Tibial artery (tissue), 4 donors: ENCODE measurements around the gene FSTL5.

Experiments used
- DNase-seq, 2 donors: peaks; one replicate each; pipeline ENCODE4 v3.0.0-alpha.2; 2019
- H3K27ac ChIP-seq, 2 donors: fragments of 200-600 bp; sonication (generic) in 1 of 2; 1 replicate in 1 of 2; 2 replicates in 1 of 2; pipeline ENCODE4 v1.5.1; 2018 to 2019; ENCODE audit warnings: mild to moderate bottlenecking in 1 of 2
- H3K27me3 ChIP-seq, 2 donors: fragments of 200-600 bp; sonication (generic) in 1 of 2; one replicate each; pipeline versions ENCODE4 v1.5.1 to v1.6.0; 2016 to 2019
- H3K36me3 ChIP-seq, 3 donors: fragments of 200-600 bp; sonication (generic) in 2 of 3; one replicate each; pipeline ENCODE4 v1.5.1; 2016 to 2019; ENCODE audit warnings: mild to moderate bottlenecking in 2 of 3
- H3K4me1 ChIP-seq, 4 donors: fragments of 200-600 bp; sonication (generic) in 2 of 4; 1 replicate in 3 of 4; 2 replicates in 1 of 4; pipeline ENCODE4 v1.5.1; 2016 to 2019
- H3K4me3 ChIP-seq, 2 donors: fragments of 200-600 bp; sonication (generic) in 1 of 2; 1 replicate in 1 of 2; 2 replicates in 1 of 2; pipeline ENCODE4 v1.5.1; 2018 to 2019; ENCODE audit warnings: mild to moderate bottlenecking in 2 of 2
- H3K9me3 ChIP-seq, 3 donors: fragments of 200-600 bp; sonication (generic) in 1 of 3; one replicate each; pipeline ENCODE4 v1.5.1; 2016 to 2019
- CTCF ChIP-seq, 2 experiments: fragments of 200-600 bp in 1 of 2; fragments of 450-650 bp in 1 of 2; IDR thresholded peaks; one replicate each; pipeline ENCODE4 v1.5.1; 2017 to 2019; ENCODE audit warnings: antibody characterized with exemption in 2 of 2, mild to moderate bottlenecking in 1 of 2, moderate library complexity in 1 of 2
- intact Hi-C: fragments of 100-400 bp; cut with DNase I; formaldehyde crosslinking; loops from one replicate; pipeline ENCODE4 v1.15.0; 2023; ENCODE audit warnings: low total_unique reads

The FSTL5 gene

GRCh38 chr4:161823450-161823849, 340.4 kb downstream of the FSTL5 start:
- intact Hi-C loops: no loop called here
- H3K36me3 ChIP-seq: no peaks in the 10 kb centered on the region
- H3K4me1 ChIP-seq: no peaks in the 10 kb centered on the region
- H3K4me3 ChIP-seq: no peak overlapping the region
- DNase-seq: no peak
- H3K9me3 ChIP-seq: peaks cover 0 to 3% (median 0%) of the 10 kb centered on the region in 3 donors
- H3K27ac ChIP-seq: no peak overlapping the region
- no peaks in the 10 kb centered on the region for H3K27me3 ChIP-seq
- no peak for TF ChIP-seq CTCF (IDR thresholded peaks at IDR 0.05)

DNA sequence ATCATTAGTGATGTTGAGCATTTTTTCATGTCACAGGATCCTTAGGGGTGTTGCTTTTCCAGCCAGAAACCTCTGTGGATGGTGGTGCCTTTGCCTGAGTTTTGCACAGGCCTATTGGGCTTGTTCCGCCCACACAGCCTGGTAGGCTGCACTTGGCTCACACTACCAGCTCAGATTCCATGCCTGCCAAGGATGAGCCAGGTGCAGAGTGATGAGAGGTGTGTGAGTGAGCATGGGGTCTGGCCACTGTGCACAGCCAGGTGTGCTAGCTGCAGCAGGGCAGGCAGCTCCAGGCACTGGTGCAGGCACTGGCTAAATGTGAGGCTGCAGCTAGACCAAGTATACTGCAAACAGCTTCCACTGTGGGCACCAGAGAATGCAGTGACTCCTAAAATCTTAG, 341.6 kb downstream of the FSTL5 start:
- TF ChIP-seq CTCF (IDR thresholded peaks at IDR 0.05): no peak
- H3K4me1 ChIP-seq: no peaks in the 10 kb centered on the region
- no peak overlapping the region for H3K4me3 ChIP-seq
- H3K36me3 ChIP-seq: no peaks in the 10 kb centered on the region
- DNase-seq: no peak
- peaks cover 0 to 3% (median 0%) of the 10 kb centered on the region in 3 donors for H3K9me3 ChIP-seq
- no peak overlapping the region for H3K27ac ChIP-seq
- intact Hi-C loops: no loop called here
- H3K27me3 ChIP-seq: no peaks in the 10 kb centered on the region

- Histone ChIP-seq H3K27ac (no peak overlapping the region), H3K27me3 (no peaks in the 10 kb centered on the region), H3K4me3 (no peak overlapping the region), H3K4me1 (no peaks in the 10 kb centered on the region), H3K9me3 (peaks cover 0 to 3% (median 0%) of the 10 kb centered on the region in 3 donors), H3K36me3 (no peaks in the 10 kb centered on the region)
- intact Hi-C loops: no loop called here
- no peak for TF ChIP-seq CTCF (IDR thresholded peaks at IDR 0.05)
- no peak for DNase-seq
These were observed 345.9 kb downstream of the FSTL5 start for GRCh38 chr4:161817914-161818313.

DNA sequence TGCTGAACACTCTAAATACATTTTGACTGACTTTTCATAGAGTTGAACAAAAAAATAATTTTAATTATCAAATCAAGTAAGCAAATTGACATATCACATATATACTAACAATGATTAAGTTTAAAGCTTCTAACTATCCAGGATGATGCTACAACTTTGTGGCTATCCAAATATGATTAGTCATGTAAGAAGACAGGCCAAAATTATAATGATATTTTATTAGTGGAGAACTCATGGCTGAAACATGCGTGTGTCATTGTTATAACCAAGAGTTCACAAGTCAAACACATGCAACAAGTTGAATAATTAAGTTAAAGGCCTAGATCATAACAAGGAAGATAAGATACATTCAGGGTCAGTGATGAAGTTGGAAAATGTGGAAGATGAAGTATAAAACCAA, 346.8 kb downstream of the FSTL5 start:
- no peak for TF ChIP-seq CTCF (IDR thresholded peaks at IDR 0.05)
- DNase-seq: no peak
- no peaks in the 10 kb centered on the region for H3K36me3 ChIP-seq
- intact Hi-C loops: no loop called here
- no peaks in the 10 kb centered on the region for H3K27me3 ChIP-seq
- H3K9me3 ChIP-seq: no peaks in the 10 kb centered on the region
- H3K27ac ChIP-seq: no peak overlapping the region
- no peaks in the 10 kb centered on the region for H3K4me1 ChIP-seq
- H3K4me3 ChIP-seq: no peak overlapping the region

- Histone ChIP-seq H3K27me3 (no peaks in the 10 kb centered on the region), H3K9me3 (no peaks in the 10 kb centered on the region), H3K27ac (no peak overlapping the region), H3K4me1 (no peaks in the 10 kb centered on the region), H3K4me3 (no peak overlapping the region), H3K36me3 (no peaks in the 10 kb centered on the region)
- intact Hi-C loops: no loop called here
- no peak for TF ChIP-seq CTCF (IDR thresholded peaks at IDR 0.05)
- DNase-seq: no peak
These were observed 348.0 kb downstream of the FSTL5 start for GRCh38 chr4:161815841-161816240.

- no peaks in the 10 kb centered on the region for H3K36me3 ChIP-seq
- H3K27me3 ChIP-seq: no peaks in the 10 kb centered on the region
- H3K9me3 ChIP-seq: no peaks in the 10 kb centered on the region
- no peaks in the 10 kb centered on the region for H3K4me1 ChIP-seq
- no peak for TF ChIP-seq CTCF (IDR thresholded peaks at IDR 0.05)
- DNase-seq: no peak
- intact Hi-C loops: no loop called here
- no peak overlapping the region for H3K27ac ChIP-seq
- no peak overlapping the region for H3K4me3 ChIP-seq
These were observed 349.9 kb downstream of the FSTL5 start for GRCh38 chr4:161813889-161814288.
